SKM-1 (cell line): ENCODE data around the gene CLIC5.

ENCODE experiments used
- DNase-seq: peaks from one replicate; lab custom pipeline; 2025; ENCODE audit not compliant: unreplicated experiment; lab: John Stamatoyannopoulos, UW

The CLIC5 gene

DNA sequence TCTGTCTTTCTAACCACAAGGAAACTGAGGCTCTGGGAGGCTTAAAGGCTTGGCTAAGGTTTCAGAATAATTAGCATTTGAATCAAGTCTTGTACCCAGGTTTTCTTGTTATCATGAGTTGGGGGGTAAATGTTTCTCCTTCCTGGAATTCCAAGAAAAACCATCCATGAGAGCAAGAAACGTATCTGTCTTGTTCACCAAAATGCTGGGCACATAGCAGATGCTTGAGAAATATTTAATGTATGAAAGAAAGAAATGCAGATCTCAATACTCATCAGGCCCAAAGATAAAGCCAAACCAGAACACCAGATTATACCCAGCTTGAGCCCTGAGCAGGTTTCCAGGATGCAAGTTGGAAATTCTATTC, 164.6 kb downstream of the CLIC5 start:
- DNase-seq: no peak

GRCh38 chr6:45850378-45851033, 165.2 kb downstream of the CLIC5 start:
- no peak for DNase-seq

DNA sequence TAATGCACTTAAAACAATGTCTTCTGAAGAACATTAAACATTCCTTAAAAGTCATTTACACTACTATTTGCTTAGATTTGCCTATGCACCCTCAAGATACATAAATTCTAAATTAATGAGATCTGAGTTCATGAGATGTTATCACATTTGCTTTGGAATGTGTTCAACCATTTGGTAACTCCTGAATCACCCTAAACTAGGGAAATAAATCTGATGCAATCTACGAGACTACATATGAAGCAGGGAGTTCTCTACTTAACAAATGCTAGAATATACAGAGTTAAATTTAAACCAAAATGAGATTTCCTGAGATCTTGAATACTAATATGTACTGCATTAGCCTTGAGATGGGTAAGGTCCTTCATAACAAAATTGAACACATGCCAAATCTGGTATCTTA, 170.1 kb downstream of the CLIC5 start:
- DNase-seq: no peak

GRCh38 chr6:45844986-45845385, 170.7 kb downstream of the CLIC5 start:
- no peak for DNase-seq

DNA sequence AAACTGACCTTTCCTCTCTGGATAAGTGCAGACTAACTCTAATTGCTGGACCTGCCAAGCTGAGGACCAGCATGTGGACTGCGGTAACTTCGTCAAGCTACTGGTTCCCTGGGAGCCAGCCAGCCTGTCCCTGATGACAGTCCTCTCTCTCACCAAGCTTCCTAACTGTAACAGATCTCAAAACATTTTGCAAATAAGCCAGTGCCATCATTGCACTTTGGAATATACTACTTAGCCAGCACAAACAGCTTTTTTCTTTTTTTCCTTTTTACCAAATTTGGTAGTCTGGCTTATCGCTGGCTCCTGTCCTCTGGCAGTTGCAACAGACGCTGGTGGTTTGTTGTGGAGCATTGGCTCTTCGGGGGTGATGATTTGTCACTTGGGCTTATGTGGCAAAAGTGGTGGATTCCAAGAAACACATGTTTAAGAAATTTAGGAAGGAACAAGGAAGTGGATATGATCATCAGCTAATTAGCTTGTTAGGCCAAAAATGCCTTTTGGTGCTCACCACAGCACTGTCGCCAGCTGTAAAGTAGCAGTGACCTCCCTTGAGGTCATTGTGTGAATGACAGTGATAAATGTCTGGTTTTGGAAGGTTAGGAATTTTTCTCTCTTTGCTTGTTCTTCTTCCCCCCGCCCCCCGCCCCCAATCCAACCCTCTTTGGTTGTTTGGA, 171.7 kb downstream of the CLIC5 start:
- DNase-seq: no peak

GRCh38 chr6:45841062-45841461, 174.6 kb downstream of the CLIC5 start:
- no peak for DNase-seq

- DNase-seq: no peak
These were observed 176.7 kb downstream of the CLIC5 start for GRCh38 chr6:45838996-45839395.

- DNase-seq: no peak
These were observed 177.2 kb downstream of the CLIC5 start for GRCh38 chr6:45838451-45838850.

GRCh38 chr6:45837541-45838200, 178.0 kb downstream of the CLIC5 start:
- DNase-seq: no peak

DNA sequence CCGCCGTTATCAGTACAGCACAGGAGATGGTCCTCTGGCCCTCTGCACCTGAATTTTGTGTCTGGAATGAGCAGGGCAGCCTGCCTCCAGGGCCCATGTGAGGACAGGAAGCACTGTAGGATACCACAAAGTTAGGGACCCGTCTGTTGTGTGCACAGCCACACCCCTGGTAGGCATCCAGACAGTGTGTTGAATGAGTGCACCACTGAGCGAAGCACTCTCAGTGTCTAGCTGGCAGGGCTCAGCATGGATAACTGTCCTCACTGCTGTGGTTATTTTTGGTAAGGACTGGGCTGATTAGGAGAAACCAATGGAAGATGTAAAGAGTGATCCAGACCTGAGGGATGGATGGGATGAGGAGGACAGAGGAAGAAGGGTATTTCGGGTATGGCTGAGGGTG, 178.7 kb downstream of the CLIC5 start:
- no peak for DNase-seq

GRCh38 chr6:45836438-45836824, 179.2 kb downstream of the CLIC5 start:
- no peak for DNase-seq

- DNase-seq: no peak
These were observed 179.8 kb downstream of the CLIC5 start for GRCh38 chr6:45835721-45836437.

- DNase-seq: no peak
These were observed 183.6 kb downstream of the CLIC5 start for GRCh38 chr6:45832063-45832462.
